ENCODE data around the gene RSPH6A.

RSPH6A gene

GRCh38 chr19:45780146-45780447, 35.0 kb downstream of the RSPH6A start:
- peaks cover 49% of the 10 kb centered on the region for H3K4me1 ChIP-seq (ENCODE audit: control insufficient read depth, insufficient read depth, low read length, poor library complexity, severe bottlenecking)
- WGBS, 2 experiments (ENCODE audit: insufficient coverage in 2 of 2) = 75 to 82% methylated on average over 3 of the region's 4 CpGs
- H3K9me3 ChIP-seq (ENCODE audit: control insufficient read depth, low read length) = no peaks in the 10 kb centered on the region
- peak overlapping the region; percentile 16 for H3K27ac ChIP-seq (ENCODE audit: low read depth, low read length, severe bottlenecking)
- H3K4me3 ChIP-seq (ENCODE audit: extremely low read depth, insufficient read depth, low read length, poor library complexity, severe bottlenecking) = no peak overlapping the region
- peaks cover 45% of the 10 kb centered on the region for H3K36me3 ChIP-seq (ENCODE audit: control insufficient read depth, insufficient read depth, low read length)

- no peak overlapping the region for H3K27ac ChIP-seq (ENCODE audit: low read depth, low read length, severe bottlenecking)
- H3K4me1 ChIP-seq (ENCODE audit: control insufficient read depth, insufficient read depth, low read length, poor library complexity, severe bottlenecking) = peaks cover 49% of the 10 kb centered on the region
- H3K9me3 ChIP-seq (ENCODE audit: control insufficient read depth, low read length) = no peaks in the 10 kb centered on the region
- peaks cover 41% of the 10 kb centered on the region for H3K36me3 ChIP-seq (ENCODE audit: control insufficient read depth, insufficient read depth, low read length)
- 9 to 14% methylated on average over 30 to 35 of the region's 48 CpGs for WGBS, 2 experiments (ENCODE audit: insufficient coverage in 2 of 2)
- peak overlapping the region; percentile 31 for H3K4me3 ChIP-seq (ENCODE audit: extremely low read depth, insufficient read depth, low read length, poor library complexity, severe bottlenecking)
These were observed 35.6 kb downstream of the RSPH6A start for GRCh38 chr19:45779231-45780145.

GRCh38 chr19:45778010-45778661, 37.0 kb downstream of the RSPH6A start:
- no peak overlapping the region for H3K4me3 ChIP-seq (ENCODE audit: extremely low read depth, insufficient read depth, low read length, poor library complexity, severe bottlenecking)
- H3K4me1 ChIP-seq (ENCODE audit: control insufficient read depth, insufficient read depth, low read length, poor library complexity, severe bottlenecking) = peaks cover 37% of the 10 kb centered on the region
- H3K27ac ChIP-seq (ENCODE audit: low read depth, low read length, severe bottlenecking) = no peak overlapping the region
- H3K9me3 ChIP-seq (ENCODE audit: control insufficient read depth, low read length) = no peaks in the 10 kb centered on the region
- peaks cover 43% of the 10 kb centered on the region for H3K36me3 ChIP-seq (ENCODE audit: control insufficient read depth, insufficient read depth, low read length)
- 97 to 98% methylated on average over 19 to 26 of the region's 28 CpGs for WGBS, 2 experiments (ENCODE audit: insufficient coverage in 2 of 2)

- Histone ChIP-seq H3K4me1 (ENCODE audit: control insufficient read depth, insufficient read depth, low read length, poor library complexity, severe bottlenecking) (peaks cover 32% of the 10 kb centered on the region), H3K36me3 (ENCODE audit: control insufficient read depth, insufficient read depth, low read length) (peaks cover 50% of the 10 kb centered on the region)
- WGBS, 2 experiments (ENCODE audit: insufficient coverage in 2 of 2) = 96 to 97% methylated on average over 25 to 34 of the region's 34 CpGs
These were observed 37.6 kb downstream of the RSPH6A start for GRCh38 chr19:45777395-45777961.

GRCh38 chr19:45774765-45775164, 40.3 kb downstream of the RSPH6A start:
- 93 to 94% methylated on average over 9 of the region's 9 CpGs for WGBS, 2 experiments (ENCODE audit: insufficient coverage in 2 of 2)
- Histone ChIP-seq H3K4me3 (ENCODE audit: extremely low read depth, insufficient read depth, low read length, poor library complexity, severe bottlenecking) (no peak overlapping the region), H3K4me1 (ENCODE audit: control insufficient read depth, insufficient read depth, low read length, poor library complexity, severe bottlenecking) (peaks cover 16% of the 10 kb centered on the region), H3K36me3 (ENCODE audit: control insufficient read depth, insufficient read depth, low read length) (peaks cover 58% of the 10 kb centered on the region), H3K9me3 (ENCODE audit: control insufficient read depth, low read length) (no peaks in the 10 kb centered on the region), H3K27ac (ENCODE audit: low read depth, low read length, severe bottlenecking) (no peak overlapping the region)

More at GRCh38 chr19:45777395-45777961, 37.6 kb downstream of the RSPH6A start:
- no peak overlapping the region for H3K27ac ChIP-seq (ENCODE audit: low read depth, low read length, severe bottlenecking)
- H3K9me3 ChIP-seq (ENCODE audit: control insufficient read depth, low read length) = no peaks in the 10 kb centered on the region
- no peak overlapping the region for H3K4me3 ChIP-seq (ENCODE audit: extremely low read depth, insufficient read depth, low read length, poor library complexity, severe bottlenecking)

GRCh38 chr19:45773384-45773783, 41.7 kb downstream of the RSPH6A start:
- H3K27ac ChIP-seq (ENCODE audit: low read depth, low read length, severe bottlenecking) = no peak overlapping the region
- no CpG with 5 or more reads among the region's 2 CpGs for WGBS, 2 experiments (ENCODE audit: insufficient coverage in 2 of 2)
- H3K9me3 ChIP-seq (ENCODE audit: control insufficient read depth, low read length) = no peaks in the 10 kb centered on the region
- peaks cover 52% of the 10 kb centered on the region for H3K36me3 ChIP-seq (ENCODE audit: control insufficient read depth, insufficient read depth, low read length)
- no peak overlapping the region for H3K4me3 ChIP-seq (ENCODE audit: extremely low read depth, insufficient read depth, low read length, poor library complexity, severe bottlenecking)
- peaks cover 10% of the 10 kb centered on the region for H3K4me1 ChIP-seq (ENCODE audit: control insufficient read depth, insufficient read depth, low read length, poor library complexity, severe bottlenecking)

GRCh38 chr19:45772912-45773311, 42.2 kb downstream of the RSPH6A start:
- Histone ChIP-seq H3K9me3 (ENCODE audit: control insufficient read depth, low read length) (no peaks in the 10 kb centered on the region), H3K4me1 (ENCODE audit: control insufficient read depth, insufficient read depth, low read length, poor library complexity, severe bottlenecking) (peaks cover 10% of the 10 kb centered on the region), H3K36me3 (ENCODE audit: control insufficient read depth, insufficient read depth, low read length) (peaks cover 47% of the 10 kb centered on the region), H3K27ac (ENCODE audit: low read depth, low read length, severe bottlenecking) (no peak overlapping the region), H3K4me3 (ENCODE audit: extremely low read depth, insufficient read depth, low read length, poor library complexity, severe bottlenecking) (no peak overlapping the region)
- 80 to 94% methylated on average over 1 to 3 of the region's 3 CpGs for WGBS, 2 experiments (ENCODE audit: insufficient coverage in 2 of 2)

GRCh38 chr19:45772130-45772840, 42.8 kb downstream of the RSPH6A start:
- Histone ChIP-seq H3K36me3 (ENCODE audit: control insufficient read depth, insufficient read depth, low read length) (peaks cover 41% of the 10 kb centered on the region), H3K4me3 (ENCODE audit: extremely low read depth, insufficient read depth, low read length, poor library complexity, severe bottlenecking) (no peak overlapping the region), H3K27ac (ENCODE audit: low read depth, low read length, severe bottlenecking) (no peak overlapping the region), H3K4me1 (ENCODE audit: control insufficient read depth, insufficient read depth, low read length, poor library complexity, severe bottlenecking) (peaks cover 10% of the 10 kb centered on the region), H3K9me3 (ENCODE audit: control insufficient read depth, low read length) (no peaks in the 10 kb centered on the region)
- WGBS, 2 experiments (ENCODE audit: insufficient coverage in 2 of 2) = 87 to 88% methylated on average over 8 to 12 of the region's 14 CpGs

- WGBS, 2 experiments (ENCODE audit: insufficient coverage in 2 of 2) = 89 to 91% methylated on average over 33 to 43 of the region's 46 CpGs
- Histone ChIP-seq H3K9me3 (ENCODE audit: control insufficient read depth, low read length) (no peaks in the 10 kb centered on the region), H3K27ac (ENCODE audit: low read depth, low read length, severe bottlenecking) (peak overlapping the region; percentile 23), H3K4me1 (ENCODE audit: control insufficient read depth, insufficient read depth, low read length, poor library complexity, severe bottlenecking) (peaks cover 15% of the 10 kb centered on the region), H3K36me3 (ENCODE audit: control insufficient read depth, insufficient read depth, low read length) (peaks cover 36% of the 10 kb centered on the region), H3K4me3 (ENCODE audit: extremely low read depth, insufficient read depth, low read length, poor library complexity, severe bottlenecking) (peak overlapping the region; percentile 80)
These were observed 43.7 kb downstream of the RSPH6A start for GRCh38 chr19:45771311-45771933.

All from mesodermal cell (in vitro differentiated cells).